Nephron progenitor cell (in vitro differentiated cells): ENCODE data around the gene AP5Z1.
A peak's percentile ranks its signal among the peaks of the same experiment; 100 is the strongest.

Experiments used
- DNase-seq: peaks from one replicate; pipeline ENCODE4 v3.0.0; 2021
- H3K27ac Mint-ChIP-seq: 2 replicates; pipeline ENCODE4 v1.8.0; 2021; ENCODE audit warnings: mild to moderate bottlenecking, moderate library complexity, mixed read lengths
- H3K27me3 Mint-ChIP-seq: 2 replicates; pipeline ENCODE4 v1.8.0; 2021; ENCODE audit warnings: mild to moderate bottlenecking, low read depth, mixed read lengths; ENCODE audit not compliant: poor library complexity
- H3K36me3 Mint-ChIP-seq: 2 replicates; pipeline ENCODE4 v1.8.0; 2021; ENCODE audit warnings: low read depth, mixed read lengths
- H3K4me1 Mint-ChIP-seq: 2 replicates; pipeline ENCODE4 v1.8.0; 2021; ENCODE audit warnings: mixed read lengths
- H3K4me3 Mint-ChIP-seq: 2 replicates; pipeline ENCODE4 v1.8.0; 2021; ENCODE audit warnings: mild to moderate bottlenecking, moderate library complexity, mixed read lengths
- H3K9me3 Mint-ChIP-seq: 2 replicates; pipeline ENCODE4 v1.8.0; 2021; ENCODE audit warnings: mild to moderate bottlenecking, moderate library complexity, mixed read lengths
- TF ChIP-seq, protein P1 (sequence below): fragments of 200-600 bp; sonication (generic); IDR thresholded peaks from 2 replicates; pipeline ENCODE4 v1.5.0; 2021; ENCODE audit warnings: antibody characterized with exemption

The AP5Z1 gene

DNA sequence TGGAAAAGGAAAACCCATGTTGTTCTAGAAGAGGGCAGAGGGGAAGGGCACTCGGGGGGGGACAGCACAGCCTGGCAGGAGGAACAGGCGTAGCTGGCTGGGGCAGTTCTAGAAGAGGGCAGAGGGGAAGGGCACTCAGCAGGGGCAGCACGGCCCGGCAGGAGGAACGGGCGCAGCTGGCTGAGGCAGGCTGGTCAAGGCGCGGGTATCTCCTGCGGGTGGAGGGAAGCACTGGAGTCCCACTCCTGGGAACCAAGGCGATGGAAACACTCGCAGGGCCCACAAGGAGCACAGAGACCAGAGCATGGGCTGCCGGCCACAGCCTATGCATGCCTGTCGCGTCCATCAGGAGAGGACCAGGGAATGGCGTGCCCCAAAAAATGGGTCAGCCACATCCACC, 49.7 kb downstream of the AP5Z1 start:
- TF ChIP-seq, protein P1, sequence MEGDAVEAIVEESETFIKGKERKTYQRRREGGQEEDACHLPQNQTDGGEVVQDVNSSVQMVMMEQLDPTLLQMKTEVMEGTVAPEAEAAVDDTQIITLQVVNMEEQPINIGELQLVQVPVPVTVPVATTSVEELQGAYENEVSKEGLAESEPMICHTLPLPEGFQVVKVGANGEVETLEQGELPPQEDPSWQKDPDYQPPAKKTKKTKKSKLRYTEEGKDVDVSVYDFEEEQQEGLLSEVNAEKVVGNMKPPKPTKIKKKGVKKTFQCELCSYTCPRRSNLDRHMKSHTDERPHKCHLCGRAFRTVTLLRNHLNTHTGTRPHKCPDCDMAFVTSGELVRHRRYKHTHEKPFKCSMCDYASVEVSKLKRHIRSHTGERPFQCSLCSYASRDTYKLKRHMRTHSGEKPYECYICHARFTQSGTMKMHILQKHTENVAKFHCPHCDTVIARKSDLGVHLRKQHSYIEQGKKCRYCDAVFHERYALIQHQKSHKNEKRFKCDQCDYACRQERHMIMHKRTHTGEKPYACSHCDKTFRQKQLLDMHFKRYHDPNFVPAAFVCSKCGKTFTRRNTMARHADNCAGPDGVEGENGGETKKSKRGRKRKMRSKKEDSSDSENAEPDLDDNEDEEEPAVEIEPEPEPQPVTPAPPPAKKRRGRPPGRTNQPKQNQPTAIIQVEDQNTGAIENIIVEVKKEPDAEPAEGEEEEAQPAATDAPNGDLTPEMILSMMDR: no peak
- H3K9me3 Mint-ChIP-seq: no peaks in the 10 kb centered on the region
- DNase-seq: no peak
- peaks cover 8% of the 10 kb centered on the region for H3K4me1 Mint-ChIP-seq
- peak overlapping the region; percentile 31 for H3K27ac Mint-ChIP-seq
- no peak overlapping the region for H3K4me3 Mint-ChIP-seq
- no peaks in the 10 kb centered on the region for H3K27me3 Mint-ChIP-seq
- H3K36me3 Mint-ChIP-seq: peaks cover 22% of the 10 kb centered on the region

DNA sequence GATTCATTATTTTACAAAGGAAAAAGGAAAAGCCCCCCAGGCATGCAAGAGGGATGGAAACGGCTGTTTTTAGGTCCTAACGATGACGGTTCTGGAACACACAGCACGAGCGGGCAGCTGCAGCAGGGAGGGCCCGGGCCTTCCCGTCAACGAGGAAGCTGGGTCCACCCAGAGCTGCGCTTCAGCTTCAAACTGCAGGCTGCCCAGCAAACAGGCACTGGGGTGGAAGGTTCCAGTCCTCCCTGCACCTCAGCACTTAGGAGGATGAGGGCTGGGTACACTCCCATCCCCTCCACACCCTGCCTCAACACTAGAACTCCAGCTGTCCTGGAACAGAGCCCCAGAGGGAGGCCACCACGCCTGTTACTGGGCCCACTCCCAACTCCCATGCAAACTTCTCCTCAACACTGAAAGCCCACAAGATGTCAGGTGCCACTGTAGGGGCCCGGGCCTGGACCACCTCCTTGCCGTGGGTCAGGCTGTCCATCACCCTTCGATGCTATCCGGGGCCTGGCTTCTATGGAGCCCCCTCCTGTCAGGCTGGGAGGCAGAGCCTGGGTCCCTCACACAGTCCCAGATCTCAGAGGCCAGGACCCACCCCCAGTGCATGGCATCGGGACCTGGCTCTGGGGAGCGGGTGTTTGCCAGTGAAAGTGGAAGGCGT, 53.4 kb downstream of the AP5Z1 start:
- H3K4me3 Mint-ChIP-seq: no peak overlapping the region
- TF ChIP-seq, protein P1: no peak
- peaks cover 10% of the 10 kb centered on the region for H3K27me3 Mint-ChIP-seq
- DNase-seq: no peak
- H3K36me3 Mint-ChIP-seq: peaks cover 25% of the 10 kb centered on the region
- no peak overlapping the region for H3K27ac Mint-ChIP-seq
- H3K4me1 Mint-ChIP-seq: peaks cover 6% of the 10 kb centered on the region
- H3K9me3 Mint-ChIP-seq: no peaks in the 10 kb centered on the region

DNA sequence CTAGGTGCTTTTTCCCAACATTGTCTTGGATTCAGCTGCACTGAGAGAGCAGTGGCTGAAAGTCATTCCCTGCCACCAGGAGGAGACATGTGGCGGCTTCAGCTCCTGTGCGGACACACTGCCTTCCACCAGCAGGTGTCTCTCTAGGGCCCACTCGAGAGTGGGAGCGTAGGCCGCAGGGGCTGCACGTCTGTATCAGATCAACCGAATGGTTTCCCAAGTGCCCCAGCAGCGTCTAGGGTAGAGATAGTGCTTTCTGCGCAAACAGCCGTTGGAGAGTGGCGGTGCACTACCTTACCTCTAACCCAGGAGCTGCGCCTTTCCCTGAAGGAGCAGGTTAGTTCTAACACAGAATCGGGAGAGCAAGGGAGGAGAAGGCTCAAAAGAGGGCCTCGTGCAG, 54.8 kb downstream of the AP5Z1 start:
- no peak overlapping the region for H3K4me3 Mint-ChIP-seq
- peaks cover 24% of the 10 kb centered on the region for H3K36me3 Mint-ChIP-seq
- H3K4me1 Mint-ChIP-seq: peaks cover 6% of the 10 kb centered on the region
- TF ChIP-seq, protein P1: peak; percentile 71
- no peak overlapping the region for H3K27ac Mint-ChIP-seq
- peak; percentile 71 for DNase-seq
- H3K27me3 Mint-ChIP-seq: peaks cover 10% of the 10 kb centered on the region
- H3K9me3 Mint-ChIP-seq: no peaks in the 10 kb centered on the region

DNA sequence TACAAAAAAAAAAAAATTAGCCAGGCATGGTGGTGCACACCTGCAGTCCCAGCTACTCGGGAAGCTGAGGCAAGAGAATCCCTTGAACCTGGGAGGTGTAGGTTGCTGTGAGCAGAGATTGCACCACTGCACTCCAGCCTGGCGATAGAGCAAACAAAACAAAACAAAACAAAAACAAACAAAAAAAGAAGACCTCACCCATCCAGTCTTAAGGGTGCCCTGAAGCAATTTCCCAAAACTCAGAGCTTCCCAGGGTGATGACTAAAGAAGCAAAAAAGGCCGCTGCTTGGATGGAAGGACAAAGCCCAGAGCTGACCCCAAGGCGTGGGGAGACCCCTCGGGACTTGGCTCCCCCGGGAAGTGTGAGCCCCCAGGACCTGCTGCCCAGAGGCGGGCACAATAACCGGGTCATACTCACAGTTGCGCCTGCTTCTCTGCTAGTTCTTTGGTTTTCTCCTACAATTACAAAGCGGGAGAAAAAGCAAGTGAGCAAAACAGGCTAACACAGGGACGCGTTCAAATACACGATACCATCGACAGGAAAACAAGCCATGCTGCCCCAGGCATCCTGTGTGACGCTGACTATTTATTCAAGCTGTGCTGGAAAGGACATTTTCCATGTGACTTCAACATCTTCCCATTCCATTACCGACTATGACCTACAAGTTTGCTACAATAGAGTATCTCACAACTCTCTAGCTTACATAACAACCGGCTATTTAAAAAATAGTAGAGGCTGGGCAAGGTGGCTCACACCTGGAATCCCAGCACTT, 56.5 kb downstream of the AP5Z1 start:
- Mint-ChIP-seq H3K27me3 (peaks cover 10% of the 10 kb centered on the region), H3K27ac (no peak overlapping the region), H3K4me1 (peaks cover 8% of the 10 kb centered on the region), H3K4me3 (no peak overlapping the region), H3K9me3 (no peaks in the 10 kb centered on the region), H3K36me3 (peaks cover 17% of the 10 kb centered on the region)
- DNase-seq: no peak
- TF ChIP-seq, protein P1: no peak

DNA sequence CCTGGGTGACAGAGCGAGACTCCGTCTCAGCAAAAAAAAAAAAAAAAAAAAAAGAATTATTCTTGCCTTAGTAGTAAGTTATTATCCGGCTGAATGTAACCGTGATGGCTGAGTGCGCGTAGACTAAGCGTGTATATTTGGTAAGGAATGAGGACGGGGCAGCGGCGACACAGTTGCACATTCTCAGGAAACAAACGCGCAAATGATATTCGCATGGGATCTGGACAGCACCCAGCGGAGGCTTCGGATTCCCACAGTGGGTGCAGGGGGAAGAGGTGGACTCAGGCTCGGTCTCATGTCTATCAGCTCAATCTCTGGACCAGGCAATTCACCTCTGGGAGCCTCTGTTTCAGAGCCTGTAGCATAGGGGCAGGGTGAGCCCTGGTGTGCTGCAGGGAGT, 57.3 kb downstream of the AP5Z1 start:
- Mint-ChIP-seq H3K9me3 (no peaks in the 10 kb centered on the region), H3K4me3 (no peak overlapping the region), H3K27me3 (peaks cover 11% of the 10 kb centered on the region), H3K27ac (no peak overlapping the region), H3K4me1 (peaks cover 17% of the 10 kb centered on the region), H3K36me3 (peaks cover 16% of the 10 kb centered on the region)
- no peak for DNase-seq
- TF ChIP-seq, protein P1: no peak
